GM18951 (cell line): ENCODE measurements around the gene ANKRD13D.

Source experiments
- POLR2A ChIP-seq: IDR thresholded peaks from 4 replicates; pipeline ENCODE4 v1.6.1; 2011; ENCODE audit warnings: mild to moderate bottlenecking; ENCODE audit not compliant: insufficient read length, insufficient read depth; ENCODE audit errors: extremely low read depth
- in situ Hi-C: fragments of 300-500 bp; cut with MboI; formaldehyde crosslinking; loops from one replicate; pipeline ENCODE4 v1.12.0; 2022; ENCODE audit warnings: low sequenced_read_pairs, mixed read lengths, inconsistent platforms; ENCODE audit not compliant: unreplicated experiment

ANKRD13D gene

GRCh38 chr11:67300756-67301312 is 11.7 kb downstream of the ANKRD13D start:
- no peak for TF ChIP-seq POLR2A
- in situ Hi-C loops: no loop called here

- TF ChIP-seq POLR2A: no peak
- in situ Hi-C loops: no loop called here
Observed at GRCh38 chr11:67301313-67301921, 12.3 kb downstream of the ANKRD13D start.

- in situ Hi-C loops: no loop called here
- TF ChIP-seq POLR2A: no peak
Observed at GRCh38 chr11:67301951-67302516, 12.9 kb downstream of the ANKRD13D start.

- in situ Hi-C loops: no loop called here
- no peak for TF ChIP-seq POLR2A
Observed at GRCh38 chr11:67302571-67303131, 13.5 kb downstream of the ANKRD13D start.

DNA sequence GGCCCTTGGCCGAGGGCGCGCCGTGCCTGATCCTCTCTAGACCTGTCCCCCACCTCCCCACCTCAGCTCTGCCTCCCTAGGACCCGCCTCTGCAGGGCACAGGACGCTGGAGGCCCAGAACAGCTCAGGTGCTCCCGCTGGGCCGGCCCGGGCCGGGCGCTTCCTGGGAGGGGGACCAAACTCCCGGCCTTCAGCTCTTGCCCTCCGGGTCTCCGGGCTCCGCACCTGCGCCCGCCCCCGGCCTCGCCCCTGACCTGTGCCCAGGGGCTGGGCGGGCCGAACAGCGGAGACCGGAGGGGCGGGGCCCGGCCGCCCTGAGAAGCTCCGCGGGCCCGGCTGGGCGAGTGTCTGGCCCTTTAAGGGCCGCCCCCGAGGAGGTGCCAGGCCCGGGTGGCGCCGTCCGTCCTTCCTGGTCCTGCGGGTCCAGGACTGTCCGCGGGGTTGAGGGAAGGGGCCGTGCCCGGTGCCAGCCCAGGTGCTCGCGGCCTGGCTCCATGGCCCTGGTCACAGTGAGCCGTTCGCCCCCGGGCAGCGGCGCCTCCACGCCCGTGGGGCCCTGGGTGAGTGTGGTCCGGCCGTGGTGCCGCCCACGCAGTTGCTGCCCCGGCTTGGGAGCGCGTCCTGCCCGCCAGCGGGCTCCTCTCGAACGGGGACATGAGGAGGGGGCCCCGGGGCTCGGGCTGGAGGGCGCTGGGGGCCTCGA is 14.2 kb downstream of the ANKRD13D start, which contains the start of gene SSH3:
Gene SSH3, plus strand, starts transcription at position 399 of the 703 bp plus-strand sequence. Its CDS starts 96 bp downstream, at position 495.
- in situ Hi-C loops: no loop called here
- TF ChIP-seq POLR2A: peak; percentile 27

- in situ Hi-C loops: no loop called here
- no peak for TF ChIP-seq POLR2A
Observed at GRCh38 chr11:67303835-67304411, 14.8 kb downstream of the ANKRD13D start.

GRCh38 chr11:67304511-67305113 is 15.5 kb downstream of the ANKRD13D start:
- no peak for TF ChIP-seq POLR2A
- in situ Hi-C loops: no loop called here

DNA sequence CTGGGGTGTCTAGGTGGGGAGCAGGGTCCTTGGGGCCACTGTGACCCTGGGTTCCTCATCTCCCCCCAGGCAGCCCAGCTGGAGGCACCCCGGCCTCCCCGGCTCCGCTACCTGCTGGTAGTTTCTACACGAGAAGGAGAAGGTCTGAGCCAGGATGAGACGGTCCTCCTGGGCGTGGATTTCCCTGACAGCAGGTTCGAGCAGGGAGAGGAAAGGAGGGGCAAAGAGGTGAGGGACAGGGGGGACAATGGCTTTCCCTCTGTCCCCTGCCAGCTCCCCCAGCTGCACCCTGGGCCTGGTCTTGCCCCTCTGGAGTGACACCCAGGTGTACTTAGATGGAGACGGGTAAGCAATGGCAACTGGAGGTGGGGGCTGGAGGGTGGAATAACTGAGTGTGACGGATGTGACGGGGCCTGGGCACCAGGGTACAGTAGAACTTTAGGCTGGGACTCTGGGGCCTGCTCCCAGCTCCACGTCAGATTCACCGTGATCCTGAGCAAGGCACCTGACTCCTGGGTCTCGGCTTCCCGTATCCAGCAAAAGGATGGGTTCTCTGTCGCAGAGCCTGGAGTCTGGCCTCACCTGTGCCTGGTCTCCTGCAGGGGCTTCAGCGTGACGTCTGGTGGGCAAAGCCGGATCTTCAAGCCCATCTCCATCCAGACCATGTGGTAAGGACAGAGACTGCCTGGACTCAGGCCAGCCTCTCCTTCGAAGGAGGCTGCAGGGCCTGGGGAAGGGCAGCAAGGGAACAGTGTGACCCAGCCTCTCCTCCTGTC is 17.9 kb downstream of the ANKRD13D start:
- no peak for TF ChIP-seq POLR2A
- in situ Hi-C loops: no loop called here

DNA sequence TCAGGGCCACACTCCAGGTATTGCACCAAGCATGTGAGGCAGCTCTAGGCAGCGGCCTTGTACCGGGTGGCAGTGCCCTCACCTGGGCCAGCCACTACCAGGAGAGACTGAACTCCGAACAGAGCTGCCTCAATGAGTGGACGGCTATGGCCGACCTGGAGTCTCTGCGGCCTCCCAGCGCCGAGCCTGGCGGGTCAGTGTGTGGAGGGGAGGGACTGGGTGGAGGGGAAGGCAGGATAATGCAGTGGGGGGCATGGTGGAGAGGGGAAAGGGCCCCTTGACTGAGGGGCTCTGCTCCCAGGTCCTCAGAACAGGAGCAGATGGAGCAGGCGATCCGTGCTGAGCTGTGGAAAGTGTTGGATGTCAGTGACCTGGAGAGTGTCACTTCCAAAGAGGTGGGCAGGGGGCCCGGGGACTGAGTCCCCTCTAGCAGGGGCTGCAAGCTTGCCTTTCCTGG is 18.5 kb downstream of the ANKRD13D start:
- in situ Hi-C loops: no loop called here
- no peak for TF ChIP-seq POLR2A

GRCh38 chr11:67308031-67308866 is 19.1 kb downstream of the ANKRD13D start:
- in situ Hi-C loops: no loop called here
- no peak for TF ChIP-seq POLR2A

- in situ Hi-C loops: no loop called here
- no peak for TF ChIP-seq POLR2A
Observed at GRCh38 chr11:67309166-67309565, 20.1 kb downstream of the ANKRD13D start.
